ENCODE results near the gene FAM162B. TPM values are rescaled to one million over a fixed set of nuclear protein-coding genes. Genes with fewer than 3 reads are reported as not detected.
"Not testable (repeated sequence)": the region's sequence is repeated elsewhere in the genome, so short reads cannot be mapped to it uniquely, and the experiment has no call there.

The FAM162B gene
- total RNA-seq, 2 donors from 2014 or later = not detected

- DNase-seq (ENCODE audit: low spot score) = no peak
- ATAC-seq = peak in 1 of 2 donors; percentile 11
- Mint-ChIP-seq H3K4me3 (no peak overlapping the region), H3K9me3 (no peaks in the 10 kb centered on the region), H3K27ac (no peak overlapping the region), H3K27me3 (peaks cover 35 to 49% of the 10 kb centered on the region in 2 donors), H3K4me1 (ENCODE audit: low read depth in 2 of 2) (peaks cover 7 to 12% of the 10 kb centered on the region in 2 donors), H3K36me3 (peaks cover 7% of the 10 kb centered on the region)
Measured at GRCh38 chr6:116763906-116764628, 1.5 kb downstream of the FAM162B start.

- peaks cover 7% of the 10 kb centered on the region for H3K36me3 Mint-ChIP-seq
- no peak for DNase-seq (ENCODE audit: low spot score)
- no peak overlapping the region for H3K27ac Mint-ChIP-seq
- H3K4me3 Mint-ChIP-seq = no peak overlapping the region
- ATAC-seq = no peak
- H3K4me1 Mint-ChIP-seq (ENCODE audit: low read depth in 2 of 2) = peaks cover 7 to 12% of the 10 kb centered on the region in 2 donors
- no peaks in the 10 kb centered on the region for H3K9me3 Mint-ChIP-seq
- H3K27me3 Mint-ChIP-seq = peaks cover 35 to 49% of the 10 kb centered on the region in 2 donors
Measured at GRCh38 chr6:116763048-116763447, 2.5 kb downstream of the FAM162B start.

- no peak overlapping the region for H3K27ac Mint-ChIP-seq
- H3K4me3 Mint-ChIP-seq = no peak overlapping the region
- H3K4me1 Mint-ChIP-seq (ENCODE audit: low read depth in 2 of 2) = peaks cover 7 to 12% of the 10 kb centered on the region in 2 donors
- H3K36me3 Mint-ChIP-seq = peaks cover 7% of the 10 kb centered on the region
- DNase-seq (ENCODE audit: low spot score) (no peak), ATAC-seq (no peak)
- H3K27me3 Mint-ChIP-seq = peaks cover 34 to 50% of the 10 kb centered on the region in 2 donors
- no peaks in the 10 kb centered on the region for H3K9me3 Mint-ChIP-seq
Measured at GRCh38 chr6:116762235-116762634, 3.3 kb downstream of the FAM162B start.

- Mint-ChIP-seq H3K27me3 (peaks cover 30 to 46% of the 10 kb centered on the region in 2 donors), H3K27ac (no peak overlapping the region), H3K9me3 (no peaks in the 10 kb centered on the region), H3K36me3 (peaks cover 7% of the 10 kb centered on the region), H3K4me3 (no peak overlapping the region), H3K4me1 (ENCODE audit: low read depth in 2 of 2) (peaks cover 7 to 12% of the 10 kb centered on the region in 2 donors)
- DNase-seq (ENCODE audit: low spot score) = no peak
- ATAC-seq = no peak
Measured at GRCh38 chr6:116761779-116762178, 3.7 kb downstream of the FAM162B start.

GRCh38 chr6:116745176-116745575, 20.3 kb downstream of the FAM162B start:
- H3K4me1 Mint-ChIP-seq (ENCODE audit: low read depth in 2 of 2) = no peaks in the 10 kb centered on the region
- H3K27me3 Mint-ChIP-seq = peaks cover 6 to 22% of the 10 kb centered on the region in 2 donors
- peaks cover 5% of the 10 kb centered on the region for H3K36me3 Mint-ChIP-seq
- H3K4me3 Mint-ChIP-seq = no peak overlapping the region
- ATAC-seq (no peak), DNase-seq (ENCODE audit: low spot score) (no peak)
- H3K9me3 Mint-ChIP-seq = peaks cover 7% of the 10 kb centered on the region
- H3K27ac Mint-ChIP-seq = no peak overlapping the region

- no peak for ATAC-seq
- H3K4me3 Mint-ChIP-seq = no peak overlapping the region
- H3K9me3 Mint-ChIP-seq = peaks cover 17% of the 10 kb centered on the region
Measured at GRCh38 chr6:116741571-116741970, 23.9 kb downstream of the FAM162B start.

GRCh38 chr6:116740486-116740885, 25.0 kb downstream of the FAM162B start:
- H3K27me3 Mint-ChIP-seq; H3K4me3 Mint-ChIP-seq; H3K27ac Mint-ChIP-seq; ATAC-seq; DNase-seq (ENCODE audit: low spot score); H3K4me1 Mint-ChIP-seq (ENCODE audit: low read depth in 2 of 2): not testable (repeated sequence)
- peaks cover 27% of the 10 kb centered on the region for H3K36me3 Mint-ChIP-seq
- peaks cover 18% of the 10 kb centered on the region for H3K9me3 Mint-ChIP-seq

More at GRCh38 chr6:116741571-116741970, 23.9 kb downstream of the FAM162B start:
- no peak for DNase-seq (ENCODE audit: low spot score)
- Mint-ChIP-seq H3K36me3 (peaks cover 21% of the 10 kb centered on the region), H3K27me3 (peaks cover 0 to 5% of the 10 kb centered on the region in 2 donors), H3K27ac (no peak overlapping the region), H3K4me1 (ENCODE audit: low read depth in 2 of 2) (no peaks in the 10 kb centered on the region)

GRCh38 chr6:116737004-116737403, 28.5 kb downstream of the FAM162B start:
- Mint-ChIP-seq H3K27ac (no peak overlapping the region), H3K4me3 (no peak overlapping the region), H3K27me3 (no peaks in the 10 kb centered on the region), H3K9me3 (peaks cover 10% of the 10 kb centered on the region), H3K4me1 (ENCODE audit: low read depth in 2 of 2) (no peaks in the 10 kb centered on the region), H3K36me3 (peaks cover 22% of the 10 kb centered on the region)
- ATAC-seq (no peak), DNase-seq (ENCODE audit: low spot score) (no peak)

GRCh38 chr6:116730513-116730912, 35.0 kb downstream of the FAM162B start:
- Mint-ChIP-seq H3K36me3 (peaks cover 15% of the 10 kb centered on the region), H3K27me3 (no peaks in the 10 kb centered on the region), H3K4me1 (ENCODE audit: low read depth in 2 of 2) (no peaks in the 10 kb centered on the region), H3K27ac (no peak overlapping the region), H3K4me3 (no peak overlapping the region), H3K9me3 (no peaks in the 10 kb centered on the region)
- DNase-seq (ENCODE audit: low spot score) (no peak), ATAC-seq (no peak)

GRCh38 chr6:116726947-116727346, 38.6 kb downstream of the FAM162B start:
- Mint-ChIP-seq H3K4me3 (no peak overlapping the region), H3K4me1 (ENCODE audit: low read depth in 2 of 2) (no peaks in the 10 kb centered on the region), H3K27me3 (no peaks in the 10 kb centered on the region), H3K9me3 (no peaks in the 10 kb centered on the region), H3K27ac (no peak overlapping the region), H3K36me3 (peaks cover 21% of the 10 kb centered on the region)
- ATAC-seq (no peak), DNase-seq (ENCODE audit: low spot score) (no peak)

- DNase-seq (ENCODE audit: low spot score) = no peak
- no peak overlapping the region for H3K4me3 Mint-ChIP-seq
- no peak for ATAC-seq
- H3K27ac Mint-ChIP-seq = peak overlapping the region in 1 of 2 donors; percentile 30
- H3K36me3 Mint-ChIP-seq = peaks cover 21% of the 10 kb centered on the region
- no peaks in the 10 kb centered on the region for H3K27me3 Mint-ChIP-seq
- H3K9me3 Mint-ChIP-seq = no peaks in the 10 kb centered on the region
- H3K4me1 Mint-ChIP-seq (ENCODE audit: low read depth in 2 of 2) = peaks cover 7 to 15% of the 10 kb centered on the region in 2 donors
Measured at GRCh38 chr6:116714761-116715160, 50.8 kb downstream of the FAM162B start.

- Mint-ChIP-seq H3K36me3 (peaks cover 21% of the 10 kb centered on the region), H3K27ac (peak overlapping the region in 1 of 2 donors; percentile 30)
Measured at GRCh38 chr6:116714296-116714695, 51.2 kb downstream of the FAM162B start.

GRCh38 chr6:116705917-116706316, 59.6 kb downstream of the FAM162B start:
- DNase-seq (ENCODE audit: low spot score) (no peak), ATAC-seq (no peak)
- H3K27ac Mint-ChIP-seq = no peak overlapping the region
- no peaks in the 10 kb centered on the region for H3K9me3 Mint-ChIP-seq
- peaks cover 0 to 3% of the 10 kb centered on the region in 2 donors for H3K4me1 Mint-ChIP-seq (ENCODE audit: low read depth in 2 of 2)
- H3K27me3 Mint-ChIP-seq = no peaks in the 10 kb centered on the region
- no peak overlapping the region for H3K4me3 Mint-ChIP-seq
- H3K36me3 Mint-ChIP-seq = peaks cover 5% of the 10 kb centered on the region

More at GRCh38 chr6:116714296-116714695, 51.2 kb downstream of the FAM162B start:
- no peak overlapping the region for H3K4me3 Mint-ChIP-seq
- H3K4me1 Mint-ChIP-seq (ENCODE audit: low read depth in 2 of 2) = peaks cover 7 to 15% of the 10 kb centered on the region in 2 donors
- ATAC-seq (no peak), DNase-seq (ENCODE audit: low spot score) (no peak)
- no peaks in the 10 kb centered on the region for H3K27me3 Mint-ChIP-seq
- no peaks in the 10 kb centered on the region for H3K9me3 Mint-ChIP-seq

- H3K27ac Mint-ChIP-seq, H3K4me3 Mint-ChIP-seq: not testable (repeated sequence)
Measured at GRCh38 chr6:116703888-116704287, 61.6 kb downstream of the FAM162B start.

More at GRCh38 chr6:116703888-116704287, 61.6 kb downstream of the FAM162B start:
- H3K27me3 Mint-ChIP-seq; ATAC-seq; H3K36me3 Mint-ChIP-seq; H3K9me3 Mint-ChIP-seq; H3K4me1 Mint-ChIP-seq (ENCODE audit: low read depth in 2 of 2); DNase-seq (ENCODE audit: low spot score): not testable (repeated sequence)
